MCF 10A (cell line): ENCODE results near the gene LGSN. TPM values are rescaled to one million over a fixed set of nuclear protein-coding genes. Genes with fewer than 3 reads are reported as not detected.
"Not testable (repeated sequence)": the region's sequence is repeated elsewhere in the genome, so short reads cannot be mapped to it uniquely, and the experiment has no call there.

Experiments used
- Bru-seq: library from RNA; stranded (reverse); fragments of 400-500 nt; gene quantifications from one replicate; lab custom pipeline; 2021; lab: Mats Ljungman, UMichigan
- BruChase-seq, 2 experiments: library from RNA; stranded (reverse); fragments of 400-500 nt; gene quantifications; one replicate each; lab custom pipeline; 2021; lab: Mats Ljungman, UMichigan
- BruUV-seq: library from RNA; stranded (reverse); fragments of 400-500 nt; replicated peaks from 2 replicates; lab custom pipeline; 2021; lab: Mats Ljungman, UMichigan
- CTCF ChIA-PET: fragments of 300-600 bp; sonication (Branson Sonifier 250); formaldehyde crosslinking; extraction: SDS; loops from one replicate; lab custom pipeline; 2021; ENCODE audit warnings: antibody characterized with exemption, inconsistent platforms; lab: Yijun Ruan, JAX
- POLR2A ChIA-PET: fragments of 300-600, 350-650 bp; sonication (Branson Sonifier 250); formaldehyde crosslinking; extraction: SDS; loops from one replicate; lab custom pipeline; 2020; ENCODE audit warnings: antibody characterized with exemption, inconsistent platforms; lab: Yijun Ruan, JAX
- DNase-seq: peaks from one replicate; pipeline ENCODE4 v3.0.0-alpha.2; 2018; ENCODE audit not compliant: unreplicated experiment
- H3K27ac Mint-ChIP-seq: one replicate; pipeline ENCODE4 v1.8.0; 2022; ENCODE audit warnings: mild to moderate bottlenecking, low read depth, mixed read lengths; ENCODE audit not compliant: unreplicated experiment
- H3K27me3 Mint-ChIP-seq: one replicate; pipeline ENCODE4 v1.8.0; 2022; ENCODE audit warnings: mixed read lengths; ENCODE audit not compliant: insufficient read depth, unreplicated experiment
- H3K36me3 Mint-ChIP-seq: one replicate; pipeline ENCODE4 v1.8.0; 2022; ENCODE audit warnings: mild to moderate bottlenecking, moderate library complexity, mixed read lengths; ENCODE audit not compliant: insufficient read depth, unreplicated experiment
- H3K4me1 Mint-ChIP-seq: one replicate; pipeline ENCODE4 v1.8.0; 2022; ENCODE audit warnings: mixed read lengths; ENCODE audit not compliant: insufficient read depth, unreplicated experiment
- H3K4me3 Mint-ChIP-seq: one replicate; pipeline ENCODE4 v1.8.0; 2022; ENCODE audit warnings: mild to moderate bottlenecking, moderate library complexity, mixed read lengths; ENCODE audit not compliant: unreplicated experiment
- H3K9me3 Mint-ChIP-seq: one replicate; pipeline ENCODE4 v1.8.0; 2022; ENCODE audit warnings: mixed read lengths; ENCODE audit not compliant: unreplicated experiment
- CTCF ChIP-seq: fragments of 200-600 bp; IDR thresholded peaks from one replicate; pipeline ENCODE4 v1.8.0; 2022; ENCODE audit warnings: antibody characterized with exemption, mild to moderate bottlenecking; ENCODE audit not compliant: unreplicated experiment
- intact Hi-C: fragments of 100-400 bp; cut with micrococcal nuclease; formaldehyde crosslinking; loops from 2 replicates; pipeline ENCODE4 v1.14.1; 2022
- long read RNA-seq: library from polyadenylated mRNA; stranded (forward); transcript quantifications from one replicate; pipeline ENCODE4 v2.0.0, GENCODE V29; 2022
- total RNA-seq: library from RNA; stranded (reverse); gene quantifications from 2 replicates; pipeline ENCODE4 v1.2.3, GENCODE V29; 2022

The LGSN gene
- not detected in 2 replicates for total RNA-seq
- Bru-seq, nascent RNA: not detected
- BruChase-seq, experiment 1, labeled RNA remaining after a 6-hour chase: not detected
- percentile 2 among the genes with signal in this experiment for BruChase-seq, experiment 2, labeled RNA remaining after a 2-hour chase
- long read RNA-seq: 0 reads

DNA sequence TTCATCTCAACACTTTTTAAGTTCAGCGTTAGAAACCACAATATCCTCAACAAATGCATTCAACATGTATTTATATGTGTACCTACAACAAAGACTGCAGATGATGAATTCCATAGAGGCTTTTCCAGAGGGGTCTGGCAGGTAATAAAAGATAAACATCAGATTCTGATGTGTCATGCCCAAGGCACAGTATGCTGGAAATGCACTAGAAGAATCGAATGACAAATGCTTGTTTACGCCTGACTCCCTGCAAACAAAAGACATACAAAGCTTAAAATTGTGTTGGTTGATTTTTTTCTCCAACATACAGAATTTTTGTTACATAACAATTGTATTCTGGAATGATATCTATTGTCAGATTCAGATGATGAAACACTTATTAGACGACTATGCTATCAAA lies at the start of gene LGSN:
LGSN (minus strand) TSS at position 45 of the 400 bp plus-strand sequence; CDS start at position 5, 40 bp downstream.
- H3K4me3 Mint-ChIP-seq: no peak within 1 kb of the TSS
- ChIA-PET POLR2A (no interaction called here), CTCF (interaction anchor here (0.5 to 3.1 kb wide), 3 partner anchors 12 to 1811 kb away, joined by 3 to 13 read pairs (median 3); no protein-coding TSS in a partner anchor)
- intact Hi-C loops: no loop called here
- no peak for TF ChIP-seq CTCF
- H3K36me3 Mint-ChIP-seq: no peaks in the 10 kb centered on the region
- no peaks in the 10 kb centered on the region for H3K9me3 Mint-ChIP-seq
- no peaks in the 10 kb centered on the region for H3K4me1 Mint-ChIP-seq
- DNase-seq: no peak
- no peak within 1 kb of the TSS for H3K27ac Mint-ChIP-seq
- H3K27me3 Mint-ChIP-seq: no peaks in the 10 kb centered on the region
- no TSS peak for BruUV-seq

DNA sequence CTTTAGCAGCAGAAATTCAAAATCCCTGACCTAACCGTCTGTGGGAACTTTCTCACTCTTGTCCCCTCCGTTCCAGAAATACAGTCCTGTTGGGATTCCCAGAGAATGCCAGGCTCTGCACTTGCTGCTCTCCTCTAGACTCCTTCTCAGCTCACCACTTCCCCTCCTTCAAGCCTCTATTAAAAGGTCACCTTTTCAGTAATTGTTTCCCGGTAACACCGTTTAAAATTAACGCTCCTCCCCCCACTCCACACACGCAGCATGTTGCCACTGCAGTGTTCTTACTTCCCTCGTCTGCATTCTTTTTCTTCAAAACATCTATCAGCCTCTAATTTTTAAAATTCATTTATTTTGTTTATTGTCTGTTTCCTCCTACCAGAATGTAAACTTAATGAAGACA lies 48.6 kb upstream of the LGSN start:
- CTCF ChIA-PET: no interaction called here
- intact Hi-C loops: no loop called here
- DNase-seq: no peak
- H3K9me3 Mint-ChIP-seq: peaks cover 8% of the 10 kb centered on the region
- H3K27ac Mint-ChIP-seq: no peak overlapping the region
- no peaks in the 10 kb centered on the region for H3K4me1 Mint-ChIP-seq
- TF ChIP-seq CTCF: no peak
- BruUV-seq: no TSS peak
- no peaks in the 10 kb centered on the region for H3K36me3 Mint-ChIP-seq
- H3K27me3 Mint-ChIP-seq: no peaks in the 10 kb centered on the region
- POLR2A ChIA-PET: no interaction called here
- H3K4me3 Mint-ChIP-seq: no peak overlapping the region

- H3K27ac Mint-ChIP-seq, DNase-seq, H3K36me3 Mint-ChIP-seq, H3K4me3 Mint-ChIP-seq, H3K27me3 Mint-ChIP-seq, H3K4me1 Mint-ChIP-seq, BruUV-seq, intact Hi-C loops: not testable (repeated sequence)
- POLR2A ChIA-PET: interaction anchor here (0.6 kb wide), 1 partner anchor 14 kb away, joined by 3 read pairs; no protein-coding TSS in a partner anchor
- CTCF ChIA-PET: interaction anchor here (0.6 to 1.3 kb wide), 4 partner anchors 9 to 382 kb away, joined by 3 to 4 read pairs (median 3); no protein-coding TSS in a partner anchor
- H3K9me3 Mint-ChIP-seq: peaks cover 15% of the 10 kb centered on the region
Observed at GRCh38 chr6:63362500-63363120, 42.8 kb upstream of the LGSN start.

DNA sequence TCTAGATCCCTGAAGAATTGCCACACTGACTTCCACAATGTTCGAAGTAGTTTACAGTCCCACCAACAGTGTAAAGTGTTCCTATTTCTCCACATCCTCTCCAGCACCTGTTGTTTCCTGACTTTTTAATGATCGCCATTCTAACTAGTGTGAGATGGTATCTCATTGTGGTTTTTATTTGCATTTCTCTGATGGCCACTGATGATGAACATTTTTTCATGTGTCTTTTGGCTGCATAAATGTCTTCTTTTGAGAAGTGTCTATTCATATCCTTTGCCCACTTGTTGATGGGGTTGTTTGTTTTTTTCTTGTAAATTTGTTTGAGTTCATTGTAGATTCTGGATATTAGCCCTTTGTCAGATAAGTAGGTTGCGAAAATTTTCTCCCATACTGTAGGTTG lies 37.6 kb upstream of the LGSN start:
- POLR2A ChIA-PET, BruUV-seq, H3K36me3 Mint-ChIP-seq, CTCF ChIA-PET, intact Hi-C loops, H3K4me1 Mint-ChIP-seq, H3K27me3 Mint-ChIP-seq, H3K9me3 Mint-ChIP-seq, DNase-seq, H3K27ac Mint-ChIP-seq, H3K4me3 Mint-ChIP-seq: not testable (repeated sequence)

DNA sequence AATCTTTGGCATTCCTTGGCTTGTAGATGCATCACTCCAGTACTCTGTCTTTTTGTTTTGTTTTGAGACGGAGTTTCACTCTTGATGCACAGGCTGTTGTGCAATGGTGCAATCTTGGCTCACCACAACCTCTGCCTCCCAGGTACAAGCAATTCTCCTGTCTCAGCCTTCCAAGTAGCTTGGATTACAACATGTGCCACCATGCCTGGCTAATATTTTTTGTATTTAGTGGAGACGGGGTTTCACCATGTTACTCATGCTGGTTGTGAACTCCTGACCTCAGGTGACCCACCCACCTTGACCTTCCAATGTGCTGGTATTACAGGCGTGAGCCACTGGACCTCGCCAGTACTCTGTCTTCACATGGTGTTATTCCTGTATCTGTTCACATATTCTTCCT lies 35.8 kb upstream of the LGSN start:
- no TSS peak for BruUV-seq
- Mint-ChIP-seq H3K4me3 (no peak overlapping the region), H3K27ac (peak overlapping the region; percentile 54), H3K36me3 (no peaks in the 10 kb centered on the region), H3K27me3 (no peaks in the 10 kb centered on the region), H3K4me1 (peaks cover 8% of the 10 kb centered on the region), H3K9me3 (peaks cover 8% of the 10 kb centered on the region)
- no peak for TF ChIP-seq CTCF
- CTCF ChIA-PET: interaction anchor here (0.6 kb wide), 1 partner anchor 237 kb away, joined by 3 read pairs; no protein-coding TSS in a partner anchor
- POLR2A ChIA-PET: interaction anchor here (0.6 to 1.4 kb wide), 2 partner anchors 210 to 242 kb away, joined by 3 read pairs; no protein-coding TSS in a partner anchor
- intact Hi-C loops: no loop called here
- peak; percentile 88 for DNase-seq
